LNCaP clone FGC (cell line): Measurements from ENCODE around the gene SLC15A3.

ENCODE experiments used
- DNase-seq: peaks from one replicate; pipeline ENCODE4 v3.0.0-alpha.2; 2011; ENCODE audit warnings: low read depth
- H3K4me3 ChIP-seq: 2 replicates; pipeline ENCODE4 v1.5.1; 2011; ENCODE audit warnings: mild to moderate bottlenecking, low read depth, low read length, control low read depth
- TF ChIP-seq, protein P1 (sequence below): IDR thresholded peaks from 2 replicates; pipeline ENCODE4 v1.5.1; 2012; ENCODE audit warnings: mild to moderate bottlenecking; ENCODE audit not compliant: control insufficient read depth, insufficient read depth; ENCODE audit errors: extremely low read depth

The SLC15A3 gene

DNA sequence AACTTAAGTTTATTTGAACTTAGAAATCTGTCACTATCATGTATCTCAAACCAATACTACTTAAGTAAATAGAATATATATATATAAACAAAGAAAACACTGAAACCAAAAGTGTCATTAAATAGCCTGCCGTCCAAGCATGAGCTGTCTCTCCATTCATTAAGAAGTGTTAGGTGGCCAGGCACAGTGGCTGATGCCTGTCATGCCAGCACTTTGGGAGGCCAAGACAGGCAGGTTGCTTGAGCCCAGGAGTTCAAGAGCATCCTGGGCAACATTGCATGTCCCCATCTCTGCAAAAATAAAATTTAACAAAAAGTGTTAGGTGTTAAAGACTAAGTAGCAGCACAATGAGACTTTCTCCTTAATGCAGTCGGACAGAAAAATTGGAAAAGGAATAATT, 33.5 kb upstream of the SLC15A3 start:
- TF ChIP-seq, protein P1, sequence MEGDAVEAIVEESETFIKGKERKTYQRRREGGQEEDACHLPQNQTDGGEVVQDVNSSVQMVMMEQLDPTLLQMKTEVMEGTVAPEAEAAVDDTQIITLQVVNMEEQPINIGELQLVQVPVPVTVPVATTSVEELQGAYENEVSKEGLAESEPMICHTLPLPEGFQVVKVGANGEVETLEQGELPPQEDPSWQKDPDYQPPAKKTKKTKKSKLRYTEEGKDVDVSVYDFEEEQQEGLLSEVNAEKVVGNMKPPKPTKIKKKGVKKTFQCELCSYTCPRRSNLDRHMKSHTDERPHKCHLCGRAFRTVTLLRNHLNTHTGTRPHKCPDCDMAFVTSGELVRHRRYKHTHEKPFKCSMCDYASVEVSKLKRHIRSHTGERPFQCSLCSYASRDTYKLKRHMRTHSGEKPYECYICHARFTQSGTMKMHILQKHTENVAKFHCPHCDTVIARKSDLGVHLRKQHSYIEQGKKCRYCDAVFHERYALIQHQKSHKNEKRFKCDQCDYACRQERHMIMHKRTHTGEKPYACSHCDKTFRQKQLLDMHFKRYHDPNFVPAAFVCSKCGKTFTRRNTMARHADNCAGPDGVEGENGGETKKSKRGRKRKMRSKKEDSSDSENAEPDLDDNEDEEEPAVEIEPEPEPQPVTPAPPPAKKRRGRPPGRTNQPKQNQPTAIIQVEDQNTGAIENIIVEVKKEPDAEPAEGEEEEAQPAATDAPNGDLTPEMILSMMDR, result no peak
- DNase-seq, result no peak
- H3K4me3 ChIP-seq, result no peak overlapping the region

DNA sequence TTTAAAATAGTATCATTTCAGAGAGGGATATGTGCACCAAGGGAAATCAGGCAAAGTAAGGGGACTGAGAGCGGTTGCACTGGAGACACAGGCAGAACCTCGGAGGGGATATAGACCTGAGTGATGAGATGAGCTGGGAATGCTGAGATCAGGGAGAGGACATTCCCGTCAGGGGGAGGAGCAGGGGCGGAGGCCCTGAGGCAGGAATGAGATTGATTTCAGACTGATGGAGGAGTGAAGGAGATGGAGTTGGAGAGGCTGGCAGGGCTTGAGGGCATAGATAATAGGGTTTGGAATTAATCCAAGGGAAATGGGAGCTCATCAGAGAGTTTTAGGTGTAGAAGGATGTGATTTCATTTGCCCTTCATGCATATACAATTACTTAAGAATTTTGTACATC, 32.7 kb upstream of the SLC15A3 start:
- H3K4me3 ChIP-seq, result no peak overlapping the region
- TF ChIP-seq, protein P1, result no peak
- DNase-seq, result no peak

DNA sequence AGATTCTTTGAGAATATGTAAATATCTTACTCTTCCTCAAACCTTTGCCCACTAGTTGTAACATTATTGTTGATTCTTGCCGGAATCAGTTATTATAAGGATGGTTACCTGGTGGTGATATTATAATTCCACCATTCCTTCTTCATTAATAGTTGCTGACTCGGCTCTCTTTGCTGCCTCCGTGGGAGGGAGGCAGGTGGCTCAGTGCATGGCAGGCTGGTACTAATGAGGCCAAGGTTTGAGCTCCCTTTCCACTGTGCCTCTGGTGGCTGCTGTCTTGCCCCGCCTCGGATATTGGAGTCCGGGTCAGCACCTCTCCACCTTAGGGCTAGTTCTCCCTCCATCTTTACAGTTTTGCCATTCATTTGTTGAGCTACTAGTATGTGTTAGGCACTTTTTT, 32.2 kb upstream of the SLC15A3 start:
- TF ChIP-seq, protein P1, result no peak
- no peak for DNase-seq
- no peak overlapping the region for H3K4me3 ChIP-seq

DNA sequence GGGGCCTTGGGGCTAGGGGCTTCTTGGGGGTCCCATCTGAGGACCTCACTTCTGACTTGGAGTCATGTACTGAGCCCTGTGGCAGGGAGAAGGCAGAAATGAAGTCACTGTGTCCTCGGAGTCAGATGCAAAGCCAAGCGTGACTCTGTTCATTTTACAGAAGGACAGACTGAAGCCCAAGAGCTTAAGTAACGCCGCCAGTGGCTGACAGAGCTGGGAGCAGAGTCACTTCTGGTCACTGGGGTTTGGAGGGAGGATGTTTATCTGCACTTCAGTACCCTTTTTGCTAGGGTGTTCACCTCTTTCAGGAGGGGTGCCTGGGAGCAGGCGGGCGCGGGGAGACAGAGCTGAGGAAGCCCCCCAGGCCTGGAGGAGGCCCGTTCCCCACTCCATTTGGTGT, 30.2 kb upstream of the SLC15A3 start:
- no peak overlapping the region for H3K4me3 ChIP-seq
- TF ChIP-seq, protein P1, result no peak
- DNase-seq, result no peak

DNA sequence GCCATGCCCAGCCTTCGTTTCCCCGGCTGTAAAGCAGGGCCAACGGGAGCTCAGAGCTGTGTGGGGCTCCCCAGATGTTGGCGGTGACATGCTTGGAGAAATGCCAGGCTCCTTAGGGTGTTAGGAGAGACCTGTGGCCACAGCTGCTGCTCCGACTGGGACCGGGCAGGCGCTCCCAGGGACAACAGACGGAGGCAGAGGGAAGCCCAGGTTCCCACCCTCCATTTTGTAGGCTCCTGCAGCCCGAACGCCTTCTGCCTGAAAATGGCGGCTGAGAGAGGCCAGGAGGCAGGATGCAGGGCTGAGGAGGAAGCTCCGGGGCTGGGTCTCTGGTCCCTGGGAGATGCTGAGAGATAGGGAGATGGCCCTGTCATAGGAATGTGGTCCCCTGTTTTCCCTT, 29.5 kb upstream of the SLC15A3 start:
- no peak overlapping the region for H3K4me3 ChIP-seq
- TF ChIP-seq, protein P1, result no peak
- DNase-seq, result no peak

DNA sequence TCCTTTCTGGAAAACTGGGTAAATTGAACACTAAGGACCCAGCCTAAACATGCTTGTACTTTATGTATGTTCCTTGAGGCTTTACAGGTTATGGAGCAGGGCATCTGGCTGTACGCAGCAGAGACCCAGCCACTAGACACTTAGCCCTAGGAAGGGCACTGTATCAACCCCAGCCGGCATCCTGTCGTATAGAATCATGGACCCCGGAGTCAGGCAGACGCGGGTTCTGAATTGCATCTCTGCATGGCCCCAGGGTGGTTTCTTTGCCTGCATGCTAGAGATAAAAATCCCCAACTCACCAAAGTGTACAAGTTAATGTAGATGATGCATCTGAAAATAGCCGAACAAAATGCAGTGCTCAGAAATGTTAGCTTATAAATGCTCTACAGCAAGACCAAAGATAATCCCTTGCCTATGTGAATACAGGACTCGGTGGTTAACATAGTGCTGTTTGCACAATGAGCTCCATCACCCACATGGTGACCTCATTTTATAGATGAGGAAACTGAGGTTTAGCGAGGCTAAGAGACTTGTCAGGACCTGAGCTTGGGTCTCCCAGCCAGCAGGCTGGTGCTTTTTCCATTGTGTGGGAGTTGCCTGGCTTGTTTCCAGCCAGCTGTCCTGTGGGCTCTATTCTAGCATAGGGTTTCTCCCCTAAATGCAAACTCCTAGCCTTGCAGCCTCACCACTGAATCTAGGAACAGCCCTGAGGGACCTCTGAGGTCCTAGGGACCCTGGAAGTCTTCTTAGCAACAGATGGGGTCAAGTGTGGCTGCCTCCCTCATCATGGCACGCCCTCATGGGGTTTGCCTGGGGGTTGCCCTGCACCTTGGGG, 26.8 kb upstream of the SLC15A3 start:
- TF ChIP-seq, protein P1, result no peak
- no peak for DNase-seq
- H3K4me3 ChIP-seq, result no peak overlapping the region

DNA sequence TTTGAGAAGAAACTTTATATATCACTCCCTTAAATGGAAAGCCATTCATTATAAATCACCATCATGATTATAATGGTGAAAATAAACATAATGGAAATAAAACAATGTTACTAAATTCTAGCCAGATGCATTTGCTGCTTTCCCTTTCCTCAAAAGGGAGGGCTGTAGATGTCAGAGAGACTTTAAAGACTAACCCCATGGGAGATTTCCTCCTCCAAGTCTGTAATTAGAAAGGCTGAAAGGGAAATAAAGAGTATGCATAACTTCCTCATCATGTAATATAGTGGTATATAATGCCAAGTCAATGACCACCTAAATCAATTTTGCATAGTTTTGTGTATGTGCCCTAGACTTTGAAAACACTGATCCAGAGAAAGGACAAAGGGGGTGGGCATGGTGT, 25.9 kb upstream of the SLC15A3 start:
- TF ChIP-seq, protein P1, result no peak
- no peak for DNase-seq
- no peak overlapping the region for H3K4me3 ChIP-seq
